K562 (cell line): ENCODE results near the gene BUB3. TPM values are rescaled to one million over a fixed set of nuclear protein-coding genes. Genes with fewer than 3 reads are reported as not detected.

Experiments
- CBX2 ChIP-seq: fragments of 200-600 bp; sonication (generic); IDR thresholded peaks from one replicate; pipeline ENCODE4 v1.6.1; 2012; ENCODE audit warnings: mild to moderate bottlenecking, low read length, inconsistent platforms; ENCODE audit not compliant: insufficient read depth, poor library complexity, severe bottlenecking
- ELK1 ChIP-seq: sonication (generic); formaldehyde crosslinking; IDR thresholded peaks from 2 replicates; pipeline ENCODE4 v1.8.1; 2022; ENCODE audit warnings: missing genetic modification reagents
- HNRNPLL ChIP-seq: fragments of 200-400 bp; formaldehyde crosslinking; IDR thresholded peaks from 2 replicates; pipeline ENCODE4 v1.6.1; 2017; ENCODE audit warnings: low read length, low read depth, mild to moderate bottlenecking; ENCODE audit not compliant: poor library complexity, severe bottlenecking
- MAFF ChIP-seq: IDR thresholded peaks from 2 replicates; pipeline ENCODE4 v1.6.1; 2012; ENCODE audit warnings: low read length, improper control_type of control experiment
- MAFK ChIP-seq: IDR thresholded peaks from 2 replicates; pipeline ENCODE4 v1.6.1; 2011; ENCODE audit warnings: low read length, improper control_type of control experiment
- MECOM ChIP-seq: fragments of 250-450 bp; sonication (Bioruptor Pico); IDR thresholded peaks from 2 replicates; pipeline ENCODE4 v1.8.0; 2022; ENCODE audit warnings: inconsistent platforms
- MLX ChIP-seq, 2 experiments: fragments of 450-650 bp in 1 of 2; sonication (generic) in 1 of 2; formaldehyde crosslinking; conservative IDR thresholded peaks; 2 replicates each; pipeline versions ENCODE4 v1.4.0 to v1.8.1; 2020 to 2022; ENCODE audit warnings: mild to moderate bottlenecking in 1 of 2, missing genetic modification reagents in 1 of 2
- MTA3 ChIP-seq: fragments of 450-650 bp; formaldehyde crosslinking; IDR thresholded peaks from 2 replicates; pipeline ENCODE4 v1.6.1; 2017; ENCODE audit warnings: mild to moderate bottlenecking, borderline replicate concordance
- RBM34 ChIP-seq: fragments of 200-400 bp; formaldehyde crosslinking; IDR thresholded peaks from 2 replicates; pipeline ENCODE4 v1.6.1; 2018; ENCODE audit warnings: low read length, borderline replicate concordance; ENCODE audit not compliant: insufficient read depth
- SMAD1 ChIP-seq: fragments of 150-350 bp; IDR thresholded peaks from 2 replicates; pipeline ENCODE4 v1.6.1; 2014; ENCODE audit warnings: low read length, low read depth; ENCODE audit not compliant: partially characterized antibody
- SPI1 ChIP-seq: IDR thresholded peaks from 2 replicates; pipeline ENCODE4 v1.6.1; 2011; ENCODE audit warnings: low read depth, low read length, control low read depth, borderline replicate concordance
- STAT5B ChIP-seq: fragments of 250-450 bp; sonication (Bioruptor Pico); IDR thresholded peaks from 2 replicates; pipeline ENCODE4 v1.8.0; 2021; ENCODE audit warnings: mild to moderate bottlenecking, inconsistent platforms
- TCFL5 ChIP-seq: fragments of 250-450 bp; sonication (Bioruptor Pico); conservative IDR thresholded peaks from 2 replicates; pipeline ENCODE4 v1.6.1; 2021; ENCODE audit warnings: mild to moderate bottlenecking, moderate library complexity, matching md5 sums
- ZNF143 ChIP-seq: sonication (generic); formaldehyde crosslinking; IDR thresholded peaks from 2 replicates; pipeline ENCODE4 v1.9.0; 2022; ENCODE audit warnings: mild to moderate bottlenecking, missing genetic modification reagents
- ZNF695 ChIP-seq: fragments of 450-650 bp; formaldehyde crosslinking; IDR thresholded peaks from 2 replicates; pipeline ENCODE4 v1.4.0; 2020; ENCODE audit warnings: mild to moderate bottlenecking, moderate library complexity
- ZNF766 ChIP-seq: fragments of 200-800 bp; sonication (Bioruptor generic); conservative IDR thresholded peaks from 2 replicates; pipeline ENCODE4 v1.6.1; 2016; ENCODE audit warnings: missing genetic modification characterization, missing compliant biosample characterization
- polyA plus RNA-seq, 8 experiments: library from polyadenylated mRNA; depleted of rRNA in 4 of 8; stranded (reverse) in 5 of 8; unstranded in 3 of 8; fragments of >200 nt; fragmentation: Nextera tagmentation in 2 of 8; fragmentation: Illumina TruSeq in 1 of 8; extraction: Ambion mirVana in 2 of 8; extraction: Trizol in 1 of 8; gene quantifications; 2 replicates each; pipeline versions ENCODE4 v1.2.1 to v1.2.3, GENCODE V29; 2011 to 2014; ENCODE audit warnings: inconsistent platforms in 1 of 8, missing spikeins in 1 of 8
- total RNA-seq, 7 experiments: library from RNA; depleted of rRNA in 6 of 7; stranded (reverse); fragments of >200 nt in 6 of 7; fragmentation: Illumina TruSeq in 2 of 7; extraction: Trizol in 2 of 7; gene quantifications; 2 replicates each; pipeline versions ENCODE4 v1.2.1 to v1.2.3, GENCODE V29; 2011 to 2021; ENCODE audit warnings: low replicate concordance in 1 of 7
- TF ChIP-seq, protein P1 (sequence below): fragments of 250-450 bp; sonication (Bioruptor Pico); IDR thresholded peaks from 2 replicates; pipeline ENCODE4 v1.9.0; 2021; ENCODE audit warnings: mild to moderate bottlenecking, inconsistent platforms
- TF ChIP-seq, protein P2 (sequence below): sonication (generic); formaldehyde crosslinking; IDR thresholded peaks from 2 replicates; pipeline ENCODE4 v1.8.0; 2023; ENCODE audit warnings: mild to moderate bottlenecking, missing genetic modification reagents

BUB3 gene
- total and polyA plus RNA-seq, 9 of the 15 experiments (the other 6 are each of a cell fraction or from before 2014, with no cell fraction given): 167 to 761 (median 225) TPM

DNA sequence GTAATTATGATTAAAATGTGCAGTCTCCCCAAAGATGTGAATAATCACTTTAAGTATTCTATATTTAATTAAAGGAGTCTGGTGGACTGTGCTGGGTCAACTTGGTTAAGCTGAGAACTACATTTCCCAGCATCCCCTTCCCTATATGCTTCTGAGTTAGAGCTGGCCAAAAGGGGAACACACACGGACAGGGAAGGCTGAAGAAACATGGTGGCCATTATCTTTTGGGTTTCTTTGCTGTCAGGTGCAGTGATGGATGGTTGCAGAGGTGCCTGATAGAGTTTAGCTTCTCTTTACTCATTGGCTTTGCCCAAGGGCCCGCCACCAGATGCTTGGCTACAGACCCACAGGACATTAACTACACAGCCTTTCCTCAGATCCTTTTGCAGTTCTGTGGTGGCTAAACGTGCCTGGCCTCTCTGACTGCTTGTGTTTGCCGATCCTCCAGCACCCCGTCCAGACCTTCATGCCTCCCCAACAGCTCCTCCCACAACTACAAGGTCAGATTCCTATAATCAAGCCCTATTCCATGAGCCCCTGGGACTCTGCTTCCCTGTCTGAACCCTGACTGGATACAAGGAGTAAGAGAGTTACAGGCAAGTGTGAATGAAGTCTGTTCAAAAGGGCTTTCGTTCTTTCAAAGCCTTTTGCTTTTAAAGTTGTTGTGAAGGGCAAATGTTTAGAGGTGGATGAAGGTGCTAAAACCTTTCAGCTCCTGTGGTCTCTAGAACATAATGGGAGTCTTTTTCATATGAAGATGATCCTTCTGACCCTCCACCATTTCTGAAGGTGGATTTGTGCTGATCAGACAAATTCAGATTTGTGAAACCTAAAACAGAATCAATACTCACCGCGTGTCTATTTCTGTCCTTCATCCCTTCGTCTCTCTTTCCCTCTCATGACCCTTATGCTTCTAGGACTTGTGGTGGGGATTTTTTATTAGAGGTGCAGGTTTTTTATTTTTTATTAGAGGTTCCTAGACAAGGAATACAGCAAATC, 21.5 kb downstream of the BUB3 start (continued):
- TF ChIP-seq MLX (CRISPR knock-in tag; conservative IDR thresholded peaks at IDR 0.05) (no peak), MAFK (peak; percentile 19; the same call in 1 of the 2 replicates), MAFF (peak; percentile 60), ELK1 (CRISPR knock-in tag) (no peak), ZNF695 (CRISPR knock-in tag) (no peak), SPI1 (peak; percentile 78; the same call in 1 of the 2 replicates), RBM34 (no peak), ZNF766 (CRISPR knock-in tag) (peak; percentile 60; the same call in 1 of the 2 replicates), CBX2 (no peak), HNRNPLL (no peak), MECOM (CRISPR knock-in tag) (no peak), STAT5B (CRISPR knock-in tag) (no peak), MTA3 (no peak), TCFL5 (CRISPR knock-in tag) (no peak), ZNF143 (CRISPR knock-in tag) (peak; percentile 72), SMAD1 (no peak)
- TF ChIP-seq, protein P1, sequence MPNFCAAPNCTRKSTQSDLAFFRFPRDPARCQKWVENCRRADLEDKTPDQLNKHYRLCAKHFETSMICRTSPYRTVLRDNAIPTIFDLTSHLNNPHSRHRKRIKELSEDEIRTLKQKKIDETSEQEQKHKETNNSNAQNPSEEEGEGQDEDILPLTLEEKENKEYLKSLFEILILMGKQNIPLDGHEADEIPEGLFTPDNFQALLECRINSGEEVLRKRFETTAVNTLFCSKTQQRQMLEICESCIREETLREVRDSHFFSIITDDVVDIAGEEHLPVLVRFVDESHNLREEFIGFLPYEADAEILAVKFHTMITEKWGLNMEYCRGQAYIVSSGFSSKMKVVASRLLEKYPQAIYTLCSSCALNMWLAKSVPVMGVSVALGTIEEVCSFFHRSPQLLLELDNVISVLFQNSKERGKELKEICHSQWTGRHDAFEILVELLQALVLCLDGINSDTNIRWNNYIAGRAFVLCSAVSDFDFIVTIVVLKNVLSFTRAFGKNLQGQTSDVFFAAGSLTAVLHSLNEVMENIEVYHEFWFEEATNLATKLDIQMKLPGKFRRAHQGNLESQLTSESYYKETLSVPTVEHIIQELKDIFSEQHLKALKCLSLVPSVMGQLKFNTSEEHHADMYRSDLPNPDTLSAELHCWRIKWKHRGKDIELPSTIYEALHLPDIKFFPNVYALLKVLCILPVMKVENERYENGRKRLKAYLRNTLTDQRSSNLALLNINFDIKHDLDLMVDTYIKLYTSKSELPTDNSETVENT (CRISPR knock-in tag): no peak
- TF ChIP-seq, protein P2, sequence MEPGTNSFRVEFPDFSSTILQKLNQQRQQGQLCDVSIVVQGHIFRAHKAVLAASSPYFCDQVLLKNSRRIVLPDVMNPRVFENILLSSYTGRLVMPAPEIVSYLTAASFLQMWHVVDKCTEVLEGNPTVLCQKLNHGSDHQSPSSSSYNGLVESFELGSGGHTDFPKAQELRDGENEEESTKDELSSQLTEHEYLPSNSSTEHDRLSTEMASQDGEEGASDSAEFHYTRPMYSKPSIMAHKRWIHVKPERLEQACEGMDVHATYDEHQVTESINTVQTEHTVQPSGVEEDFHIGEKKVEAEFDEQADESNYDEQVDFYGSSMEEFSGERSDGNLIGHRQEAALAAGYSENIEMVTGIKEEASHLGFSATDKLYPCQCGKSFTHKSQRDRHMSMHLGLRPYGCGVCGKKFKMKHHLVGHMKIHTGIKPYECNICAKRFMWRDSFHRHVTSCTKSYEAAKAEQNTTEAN (CRISPR knock-in tag): no peak
